Raji (cell line): ENCODE data around the gene PSMB5.
A peak's percentile ranks its signal among the peaks of the same experiment; 100 is the strongest.

Source experiments
- POLR2A ChIP-seq: IDR thresholded peaks from 2 replicates; pipeline ENCODE4 v1.6.1; 2011; ENCODE audit warnings: low read depth, low read length, control low read depth; ENCODE audit not compliant: insufficient read depth

The PSMB5 gene

GRCh38 chr14:23034498-23035302 is at the start of gene PSMB5:
TSS of gene PSMB5 (minus strand) at chr14:23034900. CDS start at chr14:23034881, 19 bp downstream.
- peak; percentile 87 for TF ChIP-seq POLR2A

DNA sequence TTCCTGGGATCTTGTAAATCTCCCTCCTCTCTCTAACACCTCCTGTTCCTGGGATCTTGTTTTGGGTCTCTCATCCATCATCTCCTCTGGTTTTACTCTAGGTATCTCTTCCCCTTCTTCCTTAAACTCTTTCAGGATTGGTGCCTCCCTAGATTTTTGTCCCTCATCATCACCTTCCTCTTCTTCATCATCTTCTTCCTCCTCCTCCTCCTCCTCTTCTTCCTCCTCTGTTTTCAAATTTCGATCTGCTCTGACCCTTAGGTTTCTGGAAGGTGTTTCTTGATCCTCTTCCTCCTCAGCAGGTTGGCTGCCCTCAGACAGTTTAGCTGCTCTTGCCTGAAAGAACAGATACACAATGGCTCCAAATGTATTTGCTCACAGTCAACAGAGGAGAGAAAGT is 45.8 kb upstream of the PSMB5 start:
- no peak for TF ChIP-seq POLR2A

- TF ChIP-seq POLR2A: no peak
These were observed 45.0 kb upstream of the PSMB5 start for GRCh38 chr14:23079716-23080115.

GRCh38 chr14:23078692-23079116 is 44.0 kb upstream of the PSMB5 start:
- TF ChIP-seq POLR2A: no peak

- TF ChIP-seq POLR2A: no peak
These were observed 43.3 kb upstream of the PSMB5 start for GRCh38 chr14:23077962-23078361.

GRCh38 chr14:23076785-23077408 is 42.2 kb upstream of the PSMB5 start:
- TF ChIP-seq POLR2A: no peak

- no peak for TF ChIP-seq POLR2A
These were observed 40.2 kb upstream of the PSMB5 start for GRCh38 chr14:23074906-23075305.

- TF ChIP-seq POLR2A: no peak
These were observed 37.3 kb upstream of the PSMB5 start for GRCh38 chr14:23071921-23072539.

GRCh38 chr14:23071244-23071920 is 36.7 kb upstream of the PSMB5 start:
- peak; percentile 89 for TF ChIP-seq POLR2A

DNA sequence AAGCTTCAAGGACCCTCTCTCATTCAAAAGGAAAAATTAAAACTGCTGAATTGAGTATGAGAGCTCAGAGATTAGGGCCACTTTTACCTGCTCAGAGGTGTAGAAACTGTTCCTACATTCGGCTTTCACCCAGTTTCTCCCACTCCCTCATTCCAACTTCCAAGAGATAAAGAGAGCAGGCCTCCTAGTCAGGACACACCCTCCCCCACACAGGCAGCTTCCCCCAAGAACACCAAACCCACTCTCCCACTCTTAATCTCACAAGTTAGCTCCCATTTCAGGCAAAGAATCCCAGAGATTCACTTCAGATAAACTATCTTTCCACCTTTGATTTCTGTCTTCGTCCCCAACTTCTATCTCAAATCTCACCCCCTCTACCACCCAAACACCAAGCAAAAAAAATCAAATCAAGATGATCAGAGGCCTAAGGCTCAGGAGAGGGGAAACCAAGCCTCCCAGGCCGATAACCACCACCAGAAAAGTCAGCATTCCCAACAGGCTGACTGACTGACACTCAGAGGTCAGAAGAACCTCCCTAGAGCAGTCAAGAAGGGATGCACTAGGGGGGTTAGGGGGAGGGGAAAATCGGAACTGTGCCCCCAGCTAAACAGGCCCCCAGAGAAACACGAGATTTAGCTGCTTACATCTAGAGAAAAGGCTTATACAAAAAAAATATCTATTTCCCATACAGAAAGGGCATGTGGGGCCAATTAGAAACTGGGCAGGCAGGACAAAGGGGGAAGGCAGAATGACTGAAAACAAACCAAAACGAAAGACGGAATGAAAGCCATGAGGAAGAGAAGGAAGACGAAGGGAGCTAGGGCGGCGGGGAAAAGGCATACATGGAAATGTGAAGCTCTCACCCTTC is 35.8 kb upstream of the PSMB5 start:
- TF ChIP-seq POLR2A: no peak

- TF ChIP-seq POLR2A: no peak
These were observed 34.7 kb upstream of the PSMB5 start for GRCh38 chr14:23069413-23069806.

DNA sequence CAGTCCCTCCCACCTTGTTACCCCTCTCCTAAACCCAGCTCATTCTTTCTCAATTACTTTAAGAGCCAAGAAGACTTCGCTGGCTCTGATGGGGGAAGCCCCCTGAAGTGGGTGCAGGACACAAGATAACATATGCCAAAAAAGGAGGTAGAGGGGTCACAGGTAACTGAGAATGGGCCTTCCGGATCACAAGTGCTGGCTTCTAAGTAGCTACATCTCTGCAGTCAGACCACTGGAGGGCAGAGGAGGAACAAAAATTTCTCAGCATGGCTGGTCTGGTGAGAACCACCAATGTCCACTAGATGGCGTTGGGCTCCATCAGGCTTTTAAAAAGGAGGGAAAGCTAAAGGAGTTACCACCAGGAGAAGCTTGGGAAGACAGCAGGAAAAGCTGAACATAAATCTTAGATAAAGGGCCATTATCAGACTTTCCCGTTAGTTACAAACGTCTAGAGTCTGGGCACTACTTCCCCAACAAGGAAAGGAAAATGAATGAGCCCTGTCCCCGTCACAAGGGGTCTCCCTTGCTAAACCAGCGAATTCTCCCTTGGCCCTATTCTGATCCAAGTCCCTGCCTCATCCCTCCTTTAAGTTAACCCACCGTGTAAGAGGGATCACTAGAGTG is 34.2 kb upstream of the PSMB5 start:
- no peak for TF ChIP-seq POLR2A

DNA sequence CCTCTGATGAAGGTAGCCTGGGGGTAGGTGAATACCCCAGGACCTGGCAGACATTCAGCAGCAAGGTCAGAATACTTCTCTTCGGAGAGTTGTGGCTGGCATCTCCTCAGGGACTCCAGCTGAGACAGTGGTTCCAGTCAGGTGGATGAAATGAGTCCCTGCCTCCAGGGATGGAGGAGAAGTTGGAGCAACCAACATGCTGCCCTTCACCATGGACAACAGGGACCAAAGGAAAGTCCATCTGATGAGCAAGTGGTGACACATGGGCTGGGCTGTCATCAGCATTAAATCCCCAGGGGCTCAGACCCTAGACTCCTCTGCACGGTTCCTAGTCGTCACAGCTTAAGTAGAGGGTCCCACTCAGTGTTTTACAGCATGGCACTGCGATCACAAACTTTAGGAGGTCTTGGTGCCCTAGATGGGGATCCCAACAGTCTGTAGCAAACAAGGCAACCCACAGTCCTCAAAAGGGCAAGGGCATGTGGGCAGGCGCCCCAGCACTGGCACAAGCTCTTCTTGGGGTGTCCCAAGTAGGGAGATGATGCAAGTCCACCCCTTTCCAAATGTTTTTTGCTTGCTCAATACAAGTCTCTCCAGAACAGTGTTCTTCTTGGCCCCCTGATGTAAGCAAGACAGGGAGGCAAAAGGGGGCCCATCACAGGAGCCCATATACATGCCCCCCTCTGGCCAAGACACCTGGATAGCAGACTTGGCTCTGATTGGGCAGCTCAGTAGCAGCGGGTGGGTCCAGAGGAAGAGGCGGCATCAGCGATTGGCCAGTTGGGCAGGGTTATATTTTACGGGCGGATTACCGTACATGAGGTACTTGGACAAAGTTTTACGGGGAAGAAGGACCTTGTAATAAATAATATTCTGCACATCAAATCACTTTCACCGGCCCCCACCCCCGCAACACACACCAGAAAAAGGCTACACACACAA is 33.4 kb upstream of the PSMB5 start:
- no peak for TF ChIP-seq POLR2A
